ENCODE results near the gene NEXN. TPM values are rescaled to one million over a fixed set of nuclear protein-coding genes. Genes with fewer than 3 reads are reported as not detected.

NEXN gene
- total and polyA plus RNA-seq, 8 donors: 12.7 to 64.3 (median 32.9) TPM

DNA sequence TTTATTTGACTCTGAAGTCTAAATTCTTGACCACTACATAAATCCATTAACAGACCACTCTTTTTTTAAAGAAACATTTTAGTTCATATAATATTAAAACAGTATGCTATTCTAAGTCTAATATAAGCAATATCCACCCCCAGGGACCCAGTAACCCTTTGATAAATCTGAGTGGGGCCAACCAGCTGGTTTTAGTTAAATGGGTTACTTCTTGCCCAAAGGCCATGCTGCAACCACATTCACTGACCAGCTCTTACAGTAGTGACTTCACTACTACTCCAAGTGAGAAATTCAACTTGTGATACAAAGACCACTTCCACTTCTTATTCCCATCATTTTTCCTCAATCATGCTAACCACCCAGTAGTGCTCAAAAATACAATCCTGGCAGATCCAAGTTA is 70.0 kb downstream of the NEXN start:
- TF ChIP-seq POLR2A (IDR thresholded peaks at IDR 0.05): no peak
- no peaks in the 10 kb centered on the region for H3K9me3 ChIP-seq
- intact Hi-C loops (cut with DNase I; ENCODE audit: low total_unique reads): no loop called here
- peaks cover 0 to 11% (median 0%) of the 10 kb centered on the region in 4 donors for H3K4me1 ChIP-seq
- H3K4me3 ChIP-seq: no peak overlapping the region
- peaks cover 83 to 100% (median 99%) of the 10 kb centered on the region in 4 donors for H3K36me3 ChIP-seq
- no peak for DNase-seq
- H3K27me3 ChIP-seq: no peaks in the 10 kb centered on the region
- H3K27ac ChIP-seq: no peak overlapping the region

DNA sequence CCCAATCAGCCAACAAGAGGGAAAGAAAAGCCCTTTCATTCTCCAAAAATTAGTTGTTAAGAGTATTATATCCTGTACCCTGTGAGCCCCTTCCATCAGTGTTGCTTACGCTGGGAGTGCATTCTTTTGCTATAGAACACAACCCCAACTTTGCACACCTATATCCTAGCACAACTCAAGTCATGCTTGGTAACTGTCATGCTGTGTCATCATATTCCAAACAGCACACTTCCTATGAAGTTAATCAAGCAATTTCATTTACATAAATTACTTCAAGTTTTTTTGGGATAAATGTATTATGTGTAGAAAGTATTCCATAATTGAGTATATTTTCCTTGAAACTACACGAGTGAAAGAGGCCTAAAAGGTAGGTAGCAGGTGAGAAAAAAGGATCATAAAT is 70.4 kb downstream of the NEXN start:
- TF ChIP-seq POLR2A (IDR thresholded peaks at IDR 0.05) (no peak), POLR2AphosphoS5 (IDR thresholded peaks at IDR 0.05) (no peak), EP300 (IDR thresholded peaks at IDR 0.05) (no peak)
- TF ChIP-seq, protein P1, sequence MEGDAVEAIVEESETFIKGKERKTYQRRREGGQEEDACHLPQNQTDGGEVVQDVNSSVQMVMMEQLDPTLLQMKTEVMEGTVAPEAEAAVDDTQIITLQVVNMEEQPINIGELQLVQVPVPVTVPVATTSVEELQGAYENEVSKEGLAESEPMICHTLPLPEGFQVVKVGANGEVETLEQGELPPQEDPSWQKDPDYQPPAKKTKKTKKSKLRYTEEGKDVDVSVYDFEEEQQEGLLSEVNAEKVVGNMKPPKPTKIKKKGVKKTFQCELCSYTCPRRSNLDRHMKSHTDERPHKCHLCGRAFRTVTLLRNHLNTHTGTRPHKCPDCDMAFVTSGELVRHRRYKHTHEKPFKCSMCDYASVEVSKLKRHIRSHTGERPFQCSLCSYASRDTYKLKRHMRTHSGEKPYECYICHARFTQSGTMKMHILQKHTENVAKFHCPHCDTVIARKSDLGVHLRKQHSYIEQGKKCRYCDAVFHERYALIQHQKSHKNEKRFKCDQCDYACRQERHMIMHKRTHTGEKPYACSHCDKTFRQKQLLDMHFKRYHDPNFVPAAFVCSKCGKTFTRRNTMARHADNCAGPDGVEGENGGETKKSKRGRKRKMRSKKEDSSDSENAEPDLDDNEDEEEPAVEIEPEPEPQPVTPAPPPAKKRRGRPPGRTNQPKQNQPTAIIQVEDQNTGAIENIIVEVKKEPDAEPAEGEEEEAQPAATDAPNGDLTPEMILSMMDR (IDR thresholded peaks at IDR 0.05): no peak
- no peak for DNase-seq
- Histone ChIP-seq H3K36me3 (peaks cover 83 to 100% (median 99%) of the 10 kb centered on the region in 4 donors), H3K4me3 (no peak overlapping the region), H3K27me3 (no peaks in the 10 kb centered on the region), H3K27ac (no peak overlapping the region), H3K4me1 (peaks cover 0 to 11% (median 0%) of the 10 kb centered on the region in 4 donors), H3K9me3 (no peaks in the 10 kb centered on the region)
- intact Hi-C loops (cut with DNase I; ENCODE audit: low total_unique reads): no loop called here
- 85 to 95% (median 92%) methylated on average over 2 of the region's 2 CpGs for WGBS, 5 donors

DNA sequence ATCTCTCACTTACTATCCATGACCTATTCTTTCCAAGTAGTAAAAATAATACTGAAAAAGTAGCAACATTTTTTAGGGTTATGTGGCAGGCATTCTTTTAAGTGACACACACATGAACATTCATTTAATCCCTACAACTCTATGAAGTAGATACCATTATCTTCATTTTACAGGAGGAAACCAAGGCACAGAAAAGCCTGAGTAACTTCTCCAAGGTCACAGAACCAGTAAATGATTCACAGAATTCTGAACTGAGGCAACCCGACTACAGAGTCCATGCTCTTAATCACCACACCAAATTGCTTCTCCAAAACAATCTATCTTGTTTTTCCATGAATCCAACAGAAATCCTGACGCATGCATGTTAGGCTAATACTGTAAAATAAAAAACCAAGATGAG is 73.0 kb downstream of the NEXN start:
- Histone ChIP-seq H3K36me3 (peaks cover 81 to 100% (median 99%) of the 10 kb centered on the region in 4 donors), H3K4me3 (no peak overlapping the region), H3K27me3 (no peaks in the 10 kb centered on the region), H3K4me1 (peaks cover 0 to 5% (median 1%) of the 10 kb centered on the region in 4 donors), H3K9me3 (no peaks in the 10 kb centered on the region), H3K27ac (no peak overlapping the region)
- WGBS, 5 donors: 77 to 85% (median 83%) methylated on average over 2 of the region's 2 CpGs
- TF ChIP-seq, protein P1 (IDR thresholded peaks at IDR 0.05): no peak
- TF ChIP-seq EP300 (IDR thresholded peaks at IDR 0.05) (no peak), POLR2AphosphoS5 (IDR thresholded peaks at IDR 0.05) (no peak), POLR2A (IDR thresholded peaks at IDR 0.05) (no peak)
- intact Hi-C loops (cut with DNase I; ENCODE audit: low total_unique reads): no loop called here
- DNase-seq: no peak

DNA sequence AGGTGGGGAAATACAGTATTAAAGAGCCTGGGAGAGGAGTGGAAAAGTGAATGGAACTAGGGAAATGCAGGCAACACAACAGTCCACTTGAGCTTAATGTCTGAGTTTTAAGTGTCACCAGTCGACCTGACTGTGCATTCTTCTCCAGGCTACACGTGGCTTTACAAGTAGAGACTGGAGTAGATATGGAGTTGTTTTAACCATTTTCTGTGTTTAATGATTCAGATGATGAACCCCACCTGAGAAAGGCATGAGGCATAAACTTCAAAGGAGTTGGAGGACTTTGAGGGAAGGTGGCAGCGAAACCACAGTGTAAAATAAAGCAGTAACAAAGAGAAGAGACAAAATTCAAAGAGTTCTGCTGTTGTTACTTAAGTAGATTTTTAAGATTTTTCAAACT is 77.9 kb downstream of the NEXN start:
- peaks cover 66 to 97% (median 89%) of the 10 kb centered on the region in 4 donors for H3K36me3 ChIP-seq
- TF ChIP-seq EP300 (IDR thresholded peaks at IDR 0.05) (no peak), POLR2A (IDR thresholded peaks at IDR 0.05) (no peak), POLR2AphosphoS5 (IDR thresholded peaks at IDR 0.05) (no peak)
- TF ChIP-seq, protein P1 (IDR thresholded peaks at IDR 0.05): no peak
- H3K9me3 ChIP-seq: no peaks in the 10 kb centered on the region
- H3K4me1 ChIP-seq: peaks cover 0 to 39% (median 19%) of the 10 kb centered on the region in 4 donors
- 73 to 82% (median 75%) methylated on average over 3 of the region's 3 CpGs for WGBS, 5 donors
- H3K4me3 ChIP-seq: no peak overlapping the region
- intact Hi-C loops (cut with DNase I; ENCODE audit: low total_unique reads): no loop called here
- H3K27me3 ChIP-seq: no peaks in the 10 kb centered on the region
- H3K27ac ChIP-seq: no peak overlapping the region
- DNase-seq: no peak

DNA sequence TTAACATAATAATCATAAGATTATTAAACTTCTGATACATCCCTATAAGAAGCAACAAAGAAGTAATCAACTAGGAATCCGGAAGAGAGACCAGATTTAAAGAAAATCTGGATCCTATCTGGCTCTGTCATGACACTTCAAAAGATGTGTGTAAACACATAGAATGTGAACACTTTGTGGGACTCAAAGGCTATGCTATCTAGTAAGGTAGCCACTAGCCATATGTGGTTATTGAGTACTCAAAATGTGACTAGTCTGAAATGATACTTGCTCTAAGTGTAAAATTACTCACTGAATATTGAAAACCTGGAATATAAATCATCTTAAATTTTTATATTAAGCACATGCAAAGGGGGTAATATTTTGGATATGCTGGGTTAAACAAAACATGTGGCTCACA is 81.8 kb downstream of the NEXN start:
- Histone ChIP-seq H3K4me3 (no peak overlapping the region), H3K27ac (no peak overlapping the region), H3K36me3 (peaks cover 27 to 73% (median 58%) of the 10 kb centered on the region in 4 donors), H3K27me3 (no peaks in the 10 kb centered on the region), H3K9me3 (no peaks in the 10 kb centered on the region), H3K4me1 (peaks cover 12 to 78% (median 37%) of the 10 kb centered on the region in 4 donors)
- intact Hi-C loops (cut with DNase I; ENCODE audit: low total_unique reads): loop anchor here (10.0 kb wide), 1 partner anchor 145 kb away; no protein-coding TSS in a partner anchor
- 53 to 77% (median 72%) methylated on average over 1 of the region's 1 CpG for WGBS, 5 donors
- TF ChIP-seq, protein P1 (IDR thresholded peaks at IDR 0.05): no peak
- TF ChIP-seq POLR2AphosphoS5 (IDR thresholded peaks at IDR 0.05) (no peak), EP300 (IDR thresholded peaks at IDR 0.05) (no peak), POLR2A (IDR thresholded peaks at IDR 0.05) (no peak)
- no peak for DNase-seq
